CD8-positive, alpha-beta memory T cell (primary cell): ENCODE results near the gene ANKRD33B. TPM values are rescaled to one million over a fixed set of nuclear protein-coding genes. Genes with fewer than 3 reads are reported as not detected.
"Not testable (repeated sequence)": the region's sequence is repeated elsewhere in the genome, so short reads cannot be mapped to it uniquely, and the experiment has no call there.

Source experiments
- CTCF ChIA-PET: fragments of 350-600 bp; sonication (Branson Sonifier 250); formaldehyde crosslinking; loops from one replicate; lab custom pipeline; 2021; ENCODE audit warnings: antibody characterized with exemption; lab: Charles Lee
- POLR2A ChIA-PET: fragments of 350-600 bp; sonication (Branson Sonifier 250); formaldehyde crosslinking; loops from one replicate; lab custom pipeline; 2021; ENCODE audit warnings: antibody characterized with exemption; lab: Charles Lee
- DNase-seq, 5 donors: peaks; one replicate each; pipeline versions ENCODE4 v3.0.0 to v3.0.0-alpha.2; 2020 to 2022; ENCODE audit warnings: mixed read lengths in 1 of 5
- H3K27ac ChIP-seq: one replicate; pipeline ENCODE4 v1.7.0; 2013; ENCODE audit warnings: low read depth, mild to moderate bottlenecking, low read length, moderate library complexity
- H3K27me3 ChIP-seq: 2 replicates; pipeline ENCODE4 v1.7.0; 2013; ENCODE audit warnings: low read length, mild to moderate bottlenecking; ENCODE audit not compliant: insufficient read depth, poor library complexity, severe bottlenecking
- H3K36me3 ChIP-seq: 2 replicates; pipeline ENCODE4 v1.7.0; 2013; ENCODE audit warnings: mild to moderate bottlenecking, low read length, moderate library complexity; ENCODE audit not compliant: insufficient read depth
- H3K4me1 ChIP-seq: 2 replicates; pipeline ENCODE4 v1.7.0; 2013; ENCODE audit warnings: mild to moderate bottlenecking, low read length, moderate library complexity; ENCODE audit not compliant: insufficient read depth
- H3K4me3 ChIP-seq: 2 replicates; pipeline ENCODE4 v1.7.0; 2013; ENCODE audit warnings: mild to moderate bottlenecking, low read length
- H3K9me3 ChIP-seq: 2 replicates; pipeline ENCODE4 v1.7.0; 2013; ENCODE audit warnings: mild to moderate bottlenecking, low read length
- H3K27ac Mint-ChIP-seq, 8 donors: one replicate each; pipeline ENCODE4 v1.8.0; 2020 to 2021; ENCODE audit warnings: mixed read lengths in 8 of 8, mild to moderate bottlenecking in 6 of 8, inconsistent platforms in 3 of 8, moderate library complexity in 3 of 8
- H3K27me3 Mint-ChIP-seq, 2 donors: one replicate each; pipeline ENCODE4 v1.8.0; 2020 to 2021; ENCODE audit warnings: mixed read lengths in 2 of 2, mild to moderate bottlenecking in 1 of 2, moderate library complexity in 1 of 2
- H3K36me3 Mint-ChIP-seq, 3 donors: one replicate each; pipeline ENCODE4 v1.8.0; 2020 to 2021; ENCODE audit warnings: mixed read lengths in 3 of 3, inconsistent platforms in 1 of 3, mild to moderate bottlenecking in 1 of 3
- H3K4me1 Mint-ChIP-seq, 3 donors: one replicate each; pipeline ENCODE4 v1.8.0; 2020 to 2021; ENCODE audit warnings: mixed read lengths in 3 of 3, inconsistent platforms in 1 of 3, mild to moderate bottlenecking in 1 of 3
- H3K4me3 Mint-ChIP-seq, 7 donors: one replicate each; pipeline ENCODE4 v1.8.0; 2020 to 2021; ENCODE audit warnings: mixed read lengths in 7 of 7, mild to moderate bottlenecking in 6 of 7, moderate library complexity in 4 of 7, inconsistent platforms in 2 of 7
- H3K9me3 Mint-ChIP-seq, 5 donors: one replicate each; pipeline ENCODE4 v1.8.0; 2020 to 2022; ENCODE audit warnings: mixed read lengths in 5 of 5, mild to moderate bottlenecking in 3 of 5, moderate library complexity in 2 of 5, inconsistent platforms in 1 of 5
- polyA plus RNA-seq: library from polyadenylated mRNA; unstranded; fragments of 300-500 nt; fragmentation: Illumina TruSeq; gene quantifications from one replicate; pipeline ENCODE4 v1.2.3, GENCODE V29; 2021
- total RNA-seq, 2 experiments: library from RNA; stranded (reverse); gene quantifications; one replicate each; pipeline ENCODE4 v1.2.3, GENCODE V29; 2021

Gene ANKRD33B
- total and polyA plus RNA-seq, 3 experiments from 2014 or later, result 0.06 to 32.7 (median 29.6) TPM

DNA sequence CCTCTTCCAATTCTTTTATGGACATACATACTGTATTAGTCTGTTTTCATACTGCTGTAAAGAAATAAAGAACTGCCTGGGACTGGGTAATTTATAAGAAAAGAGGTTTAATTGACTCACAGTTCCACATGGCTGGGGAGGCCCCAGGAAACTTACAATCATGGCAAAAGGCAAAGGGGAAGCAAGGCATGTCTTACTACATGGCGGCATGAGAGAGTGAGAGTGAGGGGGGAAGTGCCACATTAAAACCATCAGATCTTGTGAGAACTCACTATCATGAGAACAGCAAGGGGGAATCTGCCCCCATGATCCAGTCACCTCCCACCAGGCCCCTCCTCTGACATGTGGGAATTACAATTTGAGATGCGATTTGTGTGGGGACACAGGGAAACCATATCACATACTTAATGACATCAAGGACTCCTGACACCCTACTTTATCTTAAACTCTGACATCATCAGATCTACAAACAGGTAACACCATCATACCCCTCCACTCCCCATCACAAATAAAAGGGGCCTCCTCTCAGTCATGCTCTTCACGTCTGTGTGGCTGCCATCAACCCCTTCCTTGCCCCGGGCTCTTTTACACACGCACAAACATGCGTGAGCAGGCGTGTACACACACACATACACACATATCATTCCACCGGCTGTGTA is 9.7 kb downstream of the ANKRD33B start:
- Mint-ChIP-seq H3K4me3 (no peak overlapping the region), H3K4me1 (no peaks in the 10 kb centered on the region), H3K9me3 (no peaks in the 10 kb centered on the region), H3K27ac (no peak overlapping the region), H3K36me3 (no peaks in the 10 kb centered on the region), H3K27me3 (no peaks in the 10 kb centered on the region)
- POLR2A ChIA-PET, result no interaction called here
- CTCF ChIA-PET, result no interaction called here
- Histone ChIP-seq H3K36me3 (no peaks in the 10 kb centered on the region), H3K27me3 (no peaks in the 10 kb centered on the region), H3K9me3 (no peaks in the 10 kb centered on the region), H3K27ac (no peak overlapping the region), H3K4me3 (no peak overlapping the region), H3K4me1 (no peaks in the 10 kb centered on the region)
- DNase-seq, result no peak

DNA sequence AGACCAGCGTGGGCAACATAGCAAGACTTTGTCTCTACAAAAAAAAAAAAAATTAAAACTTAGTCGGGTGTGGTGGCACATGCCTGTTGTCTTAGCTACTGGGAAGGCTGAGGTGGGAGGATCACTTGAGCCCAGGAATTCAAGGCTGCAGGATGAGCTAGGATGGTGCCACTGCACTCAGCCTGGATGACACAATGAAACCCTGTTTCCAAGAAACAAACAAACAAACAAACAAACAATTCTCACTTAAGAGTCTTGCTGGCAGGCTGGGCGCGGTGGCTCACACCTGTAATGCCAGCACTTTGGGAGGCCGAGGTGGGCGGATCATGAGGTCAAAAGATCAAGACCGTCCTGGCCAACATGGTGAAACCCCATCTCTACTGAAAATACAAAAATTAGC is 11.0 kb downstream of the ANKRD33B start:
- H3K27ac ChIP-seq, POLR2A ChIA-PET, H3K36me3 ChIP-seq, H3K27me3 Mint-ChIP-seq, H3K36me3 Mint-ChIP-seq, H3K4me3 Mint-ChIP-seq, H3K27me3 ChIP-seq, H3K9me3 Mint-ChIP-seq, H3K9me3 ChIP-seq, H3K4me1 ChIP-seq, DNase-seq, H3K4me3 ChIP-seq: not testable (repeated sequence)
- CTCF ChIA-PET, result interaction anchor here (0.7 to 0.9 kb wide), 2 partner anchors 36 to 123 kb away, joined by 3 read pairs; no protein-coding TSS in a partner anchor
- Mint-ChIP-seq H3K4me1 (peaks cover under 1 to 12% (median 9%) of the 10 kb centered on the region in 3 donors), H3K27ac (peak overlapping the region in 1 of 8 donors; percentile 63)

DNA sequence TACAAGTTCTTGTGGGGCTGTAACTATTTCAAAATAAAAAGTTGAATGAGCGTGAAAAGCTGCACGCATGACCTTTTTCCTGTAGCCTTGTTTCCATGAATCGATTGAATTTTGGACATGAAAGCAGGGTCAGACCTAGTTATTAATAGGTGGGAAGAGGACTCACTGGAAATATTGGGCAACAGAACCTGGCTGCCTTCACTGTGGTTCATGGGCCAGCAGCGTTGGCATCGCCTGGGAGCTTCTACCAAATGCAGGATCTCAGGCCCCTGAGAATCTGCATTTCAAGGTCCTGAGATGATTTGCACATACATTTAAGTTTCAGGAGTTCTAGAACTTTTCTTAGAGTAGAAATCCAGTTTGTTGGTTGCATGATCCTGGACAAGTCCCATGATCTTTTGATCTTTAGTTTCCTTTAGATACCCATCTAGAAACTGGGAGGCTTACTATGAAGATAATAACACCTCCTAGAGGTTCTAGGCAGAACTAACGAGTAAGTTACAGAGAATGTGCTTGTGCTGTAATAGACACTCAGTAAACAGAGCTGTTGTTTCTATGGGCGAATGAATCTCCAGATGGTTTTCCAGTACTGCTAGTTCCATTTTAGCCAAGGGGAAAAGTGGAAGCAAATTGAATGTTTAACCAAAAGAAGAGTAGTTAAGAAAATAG is 12.4 kb downstream of the ANKRD33B start:
- H3K27me3 ChIP-seq, result no peaks in the 10 kb centered on the region
- no peaks in the 10 kb centered on the region for H3K4me1 ChIP-seq
- no peaks in the 10 kb centered on the region for H3K36me3 Mint-ChIP-seq
- no peak overlapping the region for H3K4me3 Mint-ChIP-seq
- H3K27me3 Mint-ChIP-seq, result no peaks in the 10 kb centered on the region
- DNase-seq, result no peak
- peak overlapping the region in 2 of 8 donors; percentile 37 to 42 for H3K27ac Mint-ChIP-seq
- H3K36me3 ChIP-seq, result no peaks in the 10 kb centered on the region
- H3K4me3 ChIP-seq, result no peak overlapping the region
- POLR2A ChIA-PET, result no interaction called here
- H3K9me3 ChIP-seq, result no peaks in the 10 kb centered on the region
- no peaks in the 10 kb centered on the region for H3K9me3 Mint-ChIP-seq
- H3K4me1 Mint-ChIP-seq, result peaks cover 2 to 16% (median 13%) of the 10 kb centered on the region in 3 donors
- CTCF ChIA-PET, result no interaction called here
- no peak overlapping the region for H3K27ac ChIP-seq

DNA sequence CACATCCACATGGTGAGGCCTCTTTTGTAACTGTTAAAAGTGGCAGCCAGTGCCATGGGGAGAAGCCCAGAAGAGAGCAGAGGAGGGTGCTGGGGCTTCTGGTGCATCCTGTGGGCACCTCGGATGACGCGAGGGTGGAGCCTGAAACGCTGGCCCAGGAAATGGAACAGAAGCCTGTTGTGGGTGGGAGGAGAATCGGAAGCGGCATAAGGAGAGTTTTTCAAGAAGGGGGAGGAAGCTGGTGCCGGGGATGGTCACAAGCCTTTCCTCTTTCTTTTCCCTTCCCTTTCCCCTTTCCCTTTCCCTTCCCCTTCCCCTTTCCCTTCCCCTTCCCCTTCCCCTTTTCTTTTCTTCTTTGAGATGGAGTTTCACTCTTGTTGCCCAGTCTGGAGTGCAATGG is 12.9 kb downstream of the ANKRD33B start:
- Mint-ChIP-seq H3K27me3 (no peaks in the 10 kb centered on the region), H3K36me3 (peaks cover 0 to under 1% (median 0%) of the 10 kb centered on the region in 3 donors), H3K4me1 (peaks cover 2 to 16% (median 13%) of the 10 kb centered on the region in 3 donors), H3K27ac (no peak overlapping the region), H3K9me3 (no peaks in the 10 kb centered on the region), H3K4me3 (no peak overlapping the region)
- no peak overlapping the region for H3K4me3 ChIP-seq
- ChIA-PET CTCF (no interaction called here), POLR2A (no interaction called here)
- no peaks in the 10 kb centered on the region for H3K9me3 ChIP-seq
- no peaks in the 10 kb centered on the region for H3K4me1 ChIP-seq
- H3K27ac ChIP-seq, result no peak overlapping the region
- no peaks in the 10 kb centered on the region for H3K36me3 ChIP-seq
- no peaks in the 10 kb centered on the region for H3K27me3 ChIP-seq
- DNase-seq, result no peak

DNA sequence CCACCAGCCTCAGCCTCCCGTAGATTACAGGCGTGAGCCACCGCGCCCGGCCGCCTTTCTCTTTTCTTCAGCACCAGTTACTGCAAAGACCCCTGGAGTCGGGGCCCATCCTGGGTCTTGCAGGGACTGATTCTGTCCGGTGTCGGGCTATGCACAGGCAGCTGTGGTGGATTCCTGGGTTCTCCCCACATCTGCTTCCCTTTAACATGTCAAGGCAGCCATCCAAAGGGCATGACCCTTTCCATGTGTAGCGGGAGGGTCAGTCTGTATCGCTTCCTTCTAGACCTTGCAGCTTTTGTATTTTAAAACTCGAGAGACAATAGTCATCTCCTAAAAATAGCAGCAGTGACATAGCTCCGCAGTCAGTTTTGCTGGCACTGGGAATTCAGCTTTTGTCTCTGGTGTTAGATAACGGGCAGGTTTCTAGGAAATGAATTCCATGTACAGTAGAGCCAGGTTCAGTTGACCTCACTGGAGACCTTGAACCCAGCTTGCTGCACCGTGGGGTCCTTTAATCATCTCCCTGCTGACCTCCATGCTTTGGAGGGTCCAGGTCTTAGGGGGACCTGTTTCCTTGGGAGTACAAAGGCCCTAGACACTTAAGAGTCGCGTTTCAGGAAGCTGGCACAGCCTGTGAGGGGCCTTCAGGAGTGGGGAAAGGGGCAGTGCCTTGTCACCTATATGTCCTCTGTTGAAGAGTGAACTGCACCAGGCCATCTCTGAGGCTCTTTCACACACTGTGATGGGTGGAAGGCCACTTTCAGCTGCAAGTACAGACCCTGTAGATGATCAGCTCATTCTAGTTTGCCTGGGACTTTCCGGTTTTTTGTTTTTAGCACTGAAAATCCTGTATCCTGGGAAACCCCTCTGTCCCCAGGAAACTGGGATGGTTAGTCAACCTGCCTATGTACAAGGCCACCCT is 13.8 kb downstream of the ANKRD33B start:
- POLR2A ChIA-PET, result no interaction called here
- Histone ChIP-seq H3K9me3 (no peaks in the 10 kb centered on the region), H3K4me3 (no peak overlapping the region), H3K4me1 (no peaks in the 10 kb centered on the region), H3K27me3 (no peaks in the 10 kb centered on the region), H3K27ac (no peak overlapping the region), H3K36me3 (no peaks in the 10 kb centered on the region)
- no peak for DNase-seq
- peaks cover 0 to 1% (median 0%) of the 10 kb centered on the region in 5 donors for H3K9me3 Mint-ChIP-seq
- H3K4me3 Mint-ChIP-seq, result no peak overlapping the region
- peaks cover 0 to 2% of the 10 kb centered on the region in 2 donors for H3K27me3 Mint-ChIP-seq
- CTCF ChIA-PET, result no interaction called here
- peaks cover 2 to 16% (median 13%) of the 10 kb centered on the region in 3 donors for H3K4me1 Mint-ChIP-seq
- no peak overlapping the region for H3K27ac Mint-ChIP-seq
- peaks cover 0 to 4% (median 0%) of the 10 kb centered on the region in 3 donors for H3K36me3 Mint-ChIP-seq

DNA sequence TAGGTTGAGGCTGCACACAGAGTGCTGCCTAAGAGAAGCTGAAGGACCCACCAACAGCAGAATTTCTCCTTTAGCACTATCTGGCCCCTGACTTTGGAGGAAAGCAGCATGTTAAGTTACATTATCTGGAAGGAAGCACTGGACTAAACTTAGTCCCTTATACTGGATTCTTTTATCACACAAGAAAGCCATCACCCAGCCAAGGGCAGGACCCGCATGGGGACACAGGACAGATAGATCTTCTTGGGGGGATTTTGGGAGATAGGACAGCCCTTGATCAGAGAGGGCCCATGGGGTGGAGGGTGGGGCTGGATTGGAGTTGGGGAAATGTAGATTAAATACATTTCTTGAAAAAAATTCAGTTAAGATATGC is 14.4 kb downstream of the ANKRD33B start:
- DNase-seq, result no peak
- Histone ChIP-seq H3K27ac (no peak overlapping the region), H3K4me3 (no peak overlapping the region), H3K9me3 (no peaks in the 10 kb centered on the region), H3K27me3 (no peaks in the 10 kb centered on the region), H3K4me1 (no peaks in the 10 kb centered on the region), H3K36me3 (no peaks in the 10 kb centered on the region)
- ChIA-PET POLR2A (no interaction called here), CTCF (no interaction called here)
- no peak overlapping the region for H3K4me3 Mint-ChIP-seq
- H3K4me1 Mint-ChIP-seq, result peaks cover 2 to 16% (median 13%) of the 10 kb centered on the region in 3 donors
- peak overlapping the region in 1 of 8 donors; percentile 23 for H3K27ac Mint-ChIP-seq
- H3K27me3 Mint-ChIP-seq, result peaks cover 0 to 3% of the 10 kb centered on the region in 2 donors
- peaks cover 0 to 1% (median 0%) of the 10 kb centered on the region in 5 donors for H3K9me3 Mint-ChIP-seq
- H3K36me3 Mint-ChIP-seq, result peaks cover 0 to 4% (median 0%) of the 10 kb centered on the region in 3 donors

DNA sequence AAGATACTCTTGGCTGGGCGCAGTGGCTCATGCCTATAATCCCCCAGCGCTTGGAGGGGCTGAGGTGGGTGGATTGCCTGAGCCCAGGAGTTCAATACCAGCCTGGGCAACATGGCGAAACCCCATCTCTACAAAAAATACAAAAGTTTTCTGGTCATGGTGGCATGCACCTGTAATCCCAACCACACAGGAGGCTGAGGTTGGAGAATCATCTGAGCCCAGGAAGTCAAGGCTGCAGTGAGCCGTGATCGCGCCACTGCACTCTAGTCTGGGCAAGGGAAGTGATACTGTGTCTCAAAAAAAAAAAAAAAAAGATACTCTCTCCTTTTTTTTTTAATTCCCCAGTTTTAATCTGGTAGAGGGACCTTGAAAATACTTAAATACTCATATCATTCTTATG is 15.0 kb downstream of the ANKRD33B start:
- no peaks in the 10 kb centered on the region for H3K9me3 ChIP-seq
- H3K4me3 Mint-ChIP-seq, result no peak overlapping the region
- H3K27me3 Mint-ChIP-seq, result peaks cover 0 to 7% of the 10 kb centered on the region in 2 donors
- peaks cover 0 to 4% (median 4%) of the 10 kb centered on the region in 3 donors for H3K36me3 Mint-ChIP-seq
- no peak overlapping the region for H3K4me3 ChIP-seq
- H3K36me3 ChIP-seq, result no peaks in the 10 kb centered on the region
- H3K9me3 Mint-ChIP-seq, result peaks cover 0 to 1% (median 0%) of the 10 kb centered on the region in 5 donors
- ChIA-PET POLR2A (no interaction called here), CTCF (no interaction called here)
- no peaks in the 10 kb centered on the region for H3K4me1 ChIP-seq
- H3K27ac Mint-ChIP-seq, result peak overlapping the region in 1 of 8 donors; percentile 63
- DNase-seq, result no peak
- H3K27ac ChIP-seq, result no peak overlapping the region
- peaks cover 4 to 20% (median 15%) of the 10 kb centered on the region in 3 donors for H3K4me1 Mint-ChIP-seq
- H3K27me3 ChIP-seq, result no peaks in the 10 kb centered on the region
